GM04503 (cell line): ENCODE results near the gene IL17RD.

Experiments
- DNase-seq: peaks from one replicate; pipeline ENCODE4 v3.0.0-alpha.2; 2012; ENCODE audit warnings: low read depth

The IL17RD gene

GRCh38 chr3:57164657-57165573 is at the start of gene IL17RD:
TSS of gene IL17RD (minus strand) at chr3:57165353. CDS start at chr3:57165286, 67 bp downstream.
- DNase-seq, result no peak

- no peak for DNase-seq
Observed at GRCh38 chr3:57206423-57206822, 41.3 kb upstream of the IL17RD start.

DNA sequence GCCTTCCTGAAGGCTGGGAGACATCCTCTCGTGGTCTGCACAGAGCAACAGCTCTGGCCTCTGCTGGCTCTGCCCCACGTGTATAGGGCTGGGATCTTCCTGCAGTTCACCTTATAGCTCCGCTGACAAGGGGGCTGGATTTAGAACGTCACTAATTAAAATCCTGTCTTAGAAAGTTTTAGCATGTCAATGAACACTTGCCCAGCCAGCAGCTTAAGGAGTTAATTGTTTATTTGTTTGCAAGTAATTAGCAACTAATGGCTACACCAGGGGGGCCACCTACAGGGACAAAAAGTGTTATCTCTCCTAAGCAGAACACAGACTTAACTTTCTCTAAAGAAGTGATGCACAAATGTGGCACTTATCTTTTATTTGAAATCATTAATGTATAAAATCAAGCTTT is 34.7 kb upstream of the IL17RD start, which contains the start of gene HESX1:
Gene HESX1, minus strand, starts transcription at position 84 of the 403 bp plus-strand sequence. Its CDS starts 60 bp downstream, at position 24.
- no peak for DNase-seq

DNA sequence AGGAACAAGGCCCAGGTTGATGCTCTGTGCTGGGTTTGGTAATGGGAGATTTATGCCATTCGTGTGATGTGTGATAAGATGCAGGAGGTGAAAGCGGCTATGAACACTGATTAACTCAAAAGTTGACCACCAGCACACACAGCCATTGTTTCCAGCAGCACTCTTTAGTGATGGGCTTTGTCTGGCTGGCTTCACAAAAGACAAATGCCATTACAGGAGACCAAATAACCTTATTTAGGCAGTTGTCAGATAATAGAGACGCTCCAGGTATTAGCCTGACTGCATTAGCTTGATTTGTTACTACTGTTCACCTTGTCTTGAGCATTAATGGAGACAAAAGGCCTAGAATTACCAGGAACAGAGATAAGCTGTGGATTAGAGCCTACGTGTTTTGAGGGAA is 29.5 kb upstream of the IL17RD start:
- DNase-seq, result no peak

DNA sequence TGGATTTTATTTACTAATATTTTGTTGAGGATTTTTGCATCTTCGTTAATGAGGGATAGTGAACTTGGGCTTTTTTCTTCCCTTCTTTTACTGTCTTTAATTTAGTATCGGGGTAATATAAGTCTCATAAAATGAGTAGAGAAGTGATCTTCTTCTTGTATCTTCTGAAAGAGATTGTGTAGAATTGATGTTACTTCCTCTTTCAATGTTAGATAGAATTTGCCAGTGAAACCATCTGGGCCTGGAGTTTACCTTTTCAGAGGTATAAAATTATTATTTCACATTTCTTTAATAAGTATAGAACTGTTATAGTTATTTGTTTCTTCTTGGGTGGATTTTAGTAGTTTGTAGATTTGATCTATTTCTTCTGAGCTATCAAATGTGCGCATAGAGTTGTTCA is 26.9 kb upstream of the IL17RD start:
- no peak for DNase-seq

DNA sequence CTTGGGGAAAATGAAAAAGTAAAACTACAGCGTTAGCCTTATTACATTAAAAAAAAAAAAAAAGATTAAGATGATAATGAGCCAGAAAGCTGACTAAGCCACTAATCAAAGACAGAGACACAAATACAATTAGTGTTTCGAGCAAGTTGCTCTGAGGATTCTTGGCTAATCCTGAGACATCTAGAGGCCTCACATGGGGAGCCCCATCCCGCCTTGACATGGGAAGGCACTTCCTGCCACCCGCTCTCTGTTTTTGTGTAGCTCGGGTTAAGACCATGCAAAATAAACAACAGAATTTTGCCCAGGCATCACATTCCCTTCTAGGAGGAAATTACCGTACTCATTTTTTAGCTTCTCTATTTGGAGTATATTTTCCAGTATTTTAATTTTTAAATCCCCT is 19.4 kb upstream of the IL17RD start:
- DNase-seq, result no peak

DNA sequence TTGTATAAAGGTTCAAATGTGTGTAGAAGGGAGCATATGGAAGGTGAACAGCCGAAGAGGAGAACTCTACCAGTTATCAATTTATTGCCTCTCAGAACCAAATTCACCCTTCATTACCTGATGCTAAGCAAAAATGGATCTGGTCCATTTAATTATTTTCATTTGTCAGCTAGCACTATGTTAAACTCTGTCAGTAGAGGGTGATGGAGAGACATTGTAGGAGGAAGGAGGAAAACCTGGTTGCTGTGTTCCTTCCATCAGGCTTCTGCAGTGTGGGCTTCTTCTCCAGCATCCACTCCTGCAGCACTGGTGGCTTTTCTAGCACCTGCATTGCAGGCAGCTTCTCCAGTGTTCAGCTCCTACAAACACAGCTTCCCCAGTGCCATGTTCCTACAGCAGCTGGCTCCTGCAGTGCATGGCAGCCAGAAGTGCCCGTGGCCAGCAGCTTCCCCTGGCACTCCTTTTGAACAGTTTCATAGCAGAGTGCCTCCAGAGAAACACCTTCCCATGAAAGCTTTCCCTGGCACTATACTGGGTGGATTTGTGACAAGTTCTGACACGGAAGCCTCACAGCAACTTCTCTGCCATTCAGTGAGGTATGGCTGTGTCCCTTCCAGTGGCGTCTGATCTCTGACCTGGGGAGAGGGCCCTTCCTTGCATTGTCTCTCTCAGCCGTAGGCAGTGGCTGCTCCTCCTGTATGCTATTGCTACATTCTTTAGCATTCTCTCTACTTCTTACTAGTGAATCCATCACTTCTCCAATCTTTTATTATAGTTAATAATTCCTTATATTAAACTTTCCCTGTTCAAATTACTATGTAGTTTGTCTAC is 14.6 kb upstream of the IL17RD start:
- no peak for DNase-seq

DNA sequence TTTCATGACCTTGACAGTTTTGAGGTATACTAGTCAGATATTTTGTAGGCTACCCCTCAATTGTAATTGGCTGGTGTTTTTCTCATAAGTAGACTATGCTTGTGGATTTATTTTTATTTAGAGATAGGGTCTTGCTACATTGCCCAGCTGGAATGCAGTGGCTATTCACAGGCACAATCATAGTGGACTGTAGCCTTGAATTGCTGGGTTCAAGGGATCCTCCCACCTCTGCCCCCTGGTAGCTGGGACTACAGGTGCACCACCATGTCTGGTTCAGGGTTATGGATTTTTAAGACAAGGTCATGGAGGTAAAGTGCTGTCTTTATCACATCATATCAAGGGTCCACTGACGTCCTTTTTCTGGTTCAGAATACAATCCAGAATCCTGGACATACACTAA is 10.9 kb upstream of the IL17RD start:
- no peak for DNase-seq

DNA sequence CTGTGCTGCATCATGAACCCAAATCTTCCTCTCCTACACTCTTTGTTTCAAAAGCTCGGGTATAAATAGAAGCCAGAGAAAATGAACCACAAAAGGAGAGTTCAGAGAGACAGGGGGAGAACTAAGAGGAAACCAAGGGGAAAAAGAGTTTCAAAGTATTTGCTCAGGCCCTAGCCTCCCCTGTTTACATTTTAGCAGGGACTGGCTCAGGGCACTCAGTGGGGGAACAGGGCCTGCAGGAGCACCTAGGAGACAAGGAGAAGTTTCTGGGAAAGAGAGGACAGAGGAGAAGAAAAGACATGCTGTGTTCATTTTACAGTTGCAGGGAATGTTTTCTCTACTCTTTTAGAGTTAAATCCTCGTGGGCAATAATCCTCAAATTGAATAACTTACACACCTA is 8.5 kb upstream of the IL17RD start:
- no peak for DNase-seq

- DNase-seq, result no peak
Observed at GRCh38 chr3:57170946-57171345, 5.8 kb upstream of the IL17RD start.

GRCh38 chr3:57169872-57170623 is 4.9 kb upstream of the IL17RD start:
- DNase-seq, result no peak

DNA sequence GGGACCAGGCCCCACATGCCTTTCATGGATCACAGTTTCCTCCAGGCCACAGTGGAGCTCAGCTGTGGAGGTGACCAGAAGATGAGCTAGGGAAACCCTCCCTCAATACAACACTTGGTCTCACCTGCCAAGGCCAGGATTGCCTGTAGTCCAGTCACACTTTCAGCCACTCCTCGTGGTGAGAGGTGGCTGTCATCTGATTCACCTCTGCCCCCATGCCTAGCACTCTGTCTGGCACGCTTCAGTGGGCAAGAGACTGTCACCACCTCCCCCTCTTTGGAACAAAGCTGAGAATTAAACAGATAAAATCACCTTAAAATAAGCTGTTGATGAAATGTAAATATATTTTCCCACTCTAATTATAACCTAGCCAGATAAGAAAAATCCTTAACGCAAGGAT is 4.0 kb upstream of the IL17RD start:
- DNase-seq, result no peak

DNA sequence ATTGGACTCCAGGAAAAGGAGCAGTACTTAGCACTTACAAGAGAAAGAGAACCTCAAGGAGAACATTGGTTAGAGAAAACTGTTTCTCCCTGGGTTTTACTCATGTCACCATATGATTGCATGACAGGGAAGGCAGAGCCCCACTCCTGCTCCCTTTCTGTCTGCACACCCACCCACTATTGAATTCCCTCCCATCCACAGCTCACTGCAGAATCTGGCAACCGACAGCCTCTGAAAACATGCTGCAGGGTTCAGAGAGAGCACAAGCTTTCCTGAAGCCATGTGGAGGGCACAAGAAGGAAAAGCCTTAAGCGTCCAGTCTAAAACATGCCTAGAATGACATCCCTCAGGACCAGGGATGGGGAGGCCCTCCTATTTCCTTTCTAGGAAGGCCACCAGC is 3.0 kb upstream of the IL17RD start:
- no peak for DNase-seq

GRCh38 chr3:57166660-57167059 is 1.5 kb upstream of the IL17RD start:
- DNase-seq, result no peak

- no peak for DNase-seq
Observed at GRCh38 chr3:57165641-57166040, 488 bp upstream of the IL17RD start.

GRCh38 chr3:57164217-57164656 is 916 bp downstream of the IL17RD start:
- no peak for DNase-seq

- DNase-seq, result no peak
Observed at GRCh38 chr3:57163751-57164150, 1.4 kb downstream of the IL17RD start.

DNA sequence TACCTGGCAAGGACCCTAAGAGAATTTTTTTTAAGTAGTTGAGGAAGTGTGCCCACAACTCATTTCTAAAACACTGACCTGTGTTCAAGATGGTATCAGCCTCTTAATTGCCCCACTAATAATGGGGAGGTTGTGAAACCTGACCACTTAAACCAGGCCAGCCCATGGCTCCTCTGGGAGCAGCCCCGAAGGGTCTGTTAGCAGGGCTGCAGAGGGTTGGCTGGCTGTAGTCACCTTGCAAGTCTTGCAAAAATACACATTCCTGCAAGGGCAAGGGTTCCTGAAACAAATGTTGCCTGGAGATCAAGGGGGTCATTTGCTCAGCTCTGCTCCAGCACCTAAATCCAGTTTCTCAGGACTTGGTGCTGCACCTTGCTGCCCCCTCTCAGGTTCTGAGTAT is 3.2 kb downstream of the IL17RD start:
- no peak for DNase-seq

- no peak for DNase-seq
Observed at GRCh38 chr3:57160765-57161538, 4.2 kb downstream of the IL17RD start.

DNA sequence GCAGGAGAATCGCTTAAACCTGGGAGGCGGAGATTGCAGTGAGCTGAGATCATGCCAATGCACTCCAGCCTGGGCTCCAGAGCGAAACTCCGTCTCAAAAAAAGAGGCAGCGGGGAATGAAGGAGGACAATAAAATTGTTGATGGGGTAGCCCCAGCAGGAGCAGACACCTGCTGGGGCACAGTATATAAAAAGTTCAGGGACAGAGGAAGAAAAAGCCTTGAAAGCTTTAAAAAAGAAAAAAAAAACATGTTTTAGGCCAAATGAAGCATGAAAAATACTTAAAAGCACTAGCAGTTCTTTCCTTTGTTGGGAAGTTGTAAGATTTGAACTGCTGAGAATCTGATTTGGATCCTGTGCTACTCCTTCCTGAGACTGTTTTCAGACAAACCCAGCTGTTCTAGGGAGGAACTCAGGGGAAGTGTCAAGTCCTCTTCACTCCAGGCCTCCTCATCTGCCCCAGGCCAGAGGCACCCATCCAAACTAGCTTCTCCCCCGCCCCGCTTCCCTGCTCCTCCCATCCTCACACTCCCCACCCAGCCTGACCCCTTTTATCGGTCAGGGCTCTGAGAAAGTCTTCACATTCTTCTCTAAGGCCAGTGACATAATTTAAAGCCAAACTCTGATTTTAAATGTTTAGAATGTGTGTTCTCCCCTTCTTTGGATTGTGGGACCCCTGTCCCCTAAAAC is 4.9 kb downstream of the IL17RD start:
- DNase-seq, result no peak
